Vagina (tissue), 2 donors: ENCODE results near the gene NPDC1. TPM values are rescaled to one million over a fixed set of nuclear protein-coding genes. Genes with fewer than 3 reads are reported as not detected.

Experiments used
- DNase-seq, 2 donors: peaks; one replicate each; pipeline ENCODE4 v3.0.0-alpha.2; 2017; ENCODE audit errors: extremely low spot score in 2 of 2
- H3K27ac ChIP-seq: fragments of 200-600 bp; sonication (generic); one replicate; pipeline ENCODE4 v1.5.1; 2019
- H3K27me3 ChIP-seq: fragments of 200-600 bp; sonication (generic); one replicate; pipeline ENCODE4 v1.5.1; 2019
- H3K36me3 ChIP-seq, 2 donors: fragments of 200-600 bp; sonication (generic); one replicate each; pipeline ENCODE4 v1.5.1; 2017 to 2019
- H3K4me1 ChIP-seq: fragments of 200-600 bp; sonication (generic); one replicate; pipeline ENCODE4 v1.5.1; 2019
- H3K4me3 ChIP-seq, 2 donors: fragments of 200-600 bp; sonication (generic); 1 replicate in 1 of 2; 2 replicates in 1 of 2; pipeline ENCODE4 v1.5.1; 2016 to 2019
- H3K9me3 ChIP-seq: fragments of 200-600 bp; sonication (generic); one replicate; pipeline ENCODE4 v1.5.1; 2019
- CTCF ChIP-seq, 3 experiments: fragments of 450-650 bp in 2 of 3; fragments of 200-600 bp in 1 of 3; sonication (generic) in 1 of 3; IDR thresholded peaks; one replicate each; pipeline ENCODE4 v1.5.1; 2017 to 2019; ENCODE audit warnings: antibody characterized with exemption in 3 of 3, mild to moderate bottlenecking in 2 of 3, moderate library complexity in 2 of 3
- POLR2A ChIP-seq, 2 donors: fragments of 450-650 bp; IDR thresholded peaks; one replicate each; pipeline ENCODE4 v1.6.1; 2017; ENCODE audit warnings: antibody characterized with exemption in 2 of 2, mild to moderate bottlenecking in 2 of 2, moderate library complexity in 2 of 2
- POLR2AphosphoS5 ChIP-seq, 2 donors: sonication (generic); formaldehyde crosslinking; IDR thresholded peaks; one replicate each; pipeline ENCODE4 v1.9.0; 2017; ENCODE audit warnings: antibody characterized with exemption in 2 of 2, mild to moderate bottlenecking in 2 of 2, low read depth in 1 of 2; ENCODE audit not compliant: insufficient read depth in 1 of 2
- intact Hi-C: fragments of 100-400 bp; cut with DNase I; formaldehyde crosslinking; loops from one replicate; pipeline ENCODE4 v1.15.1; 2023
- total RNA-seq: library from RNA; depleted of rRNA; stranded (reverse); fragments of >200 nt; gene quantifications from one replicate; pipeline ENCODE4 v1.2.3, GENCODE V29; 2016

The NPDC1 gene
- total RNA-seq, 1 donor from 2014 or later = 67.5 TPM

- peak in 1 of 2 donors; percentile 26 for TF ChIP-seq POLR2AphosphoS5 (IDR thresholded peaks at IDR 0.05; ENCODE audit: insufficient read depth in 1 of 2, low read depth in 1 of 2)
- no peak for TF ChIP-seq POLR2A (IDR thresholded peaks at IDR 0.05)
- Histone ChIP-seq H3K27me3 (no peaks in the 10 kb centered on the region), H3K9me3 (no peaks in the 10 kb centered on the region), H3K4me1 (peaks cover 50% of the 10 kb centered on the region), H3K36me3 (no peaks in the 10 kb centered on the region), H3K4me3 (peak within 1 kb of the TSS; percentile 22 to 32), H3K27ac (peak within 1 kb of the TSS; percentile 62)
- DNase-seq = no peak
- intact Hi-C loops = no loop called here
Measured at GRCh38 chr9:136996361-136997292, 49.4 kb downstream of the NPDC1 start, which contains the start of gene CLIC3. TSS of gene CLIC3 (minus strand) at chr9:136996568. CDS start at chr9:136996543, 25 bp downstream.

- H3K36me3 ChIP-seq = no peaks in the 10 kb centered on the region
- TF ChIP-seq CTCF (IDR thresholded peaks at IDR 0.05) = no peak
- no peak for TF ChIP-seq POLR2AphosphoS5 (IDR thresholded peaks at IDR 0.05; ENCODE audit: insufficient read depth in 1 of 2, low read depth in 1 of 2)
- no peak for TF ChIP-seq POLR2A (IDR thresholded peaks at IDR 0.05)
- H3K9me3 ChIP-seq = no peaks in the 10 kb centered on the region
- intact Hi-C loops = no loop called here
- peak overlapping the region; percentile 62 for H3K27ac ChIP-seq
- DNase-seq = no peak
- H3K27me3 ChIP-seq = no peaks in the 10 kb centered on the region
- peaks cover 52% of the 10 kb centered on the region for H3K4me1 ChIP-seq
- peak overlapping the region; percentile 22 to 32 for H3K4me3 ChIP-seq
Measured at GRCh38 chr9:136995772-136996311, 50.1 kb downstream of the NPDC1 start.

DNA sequence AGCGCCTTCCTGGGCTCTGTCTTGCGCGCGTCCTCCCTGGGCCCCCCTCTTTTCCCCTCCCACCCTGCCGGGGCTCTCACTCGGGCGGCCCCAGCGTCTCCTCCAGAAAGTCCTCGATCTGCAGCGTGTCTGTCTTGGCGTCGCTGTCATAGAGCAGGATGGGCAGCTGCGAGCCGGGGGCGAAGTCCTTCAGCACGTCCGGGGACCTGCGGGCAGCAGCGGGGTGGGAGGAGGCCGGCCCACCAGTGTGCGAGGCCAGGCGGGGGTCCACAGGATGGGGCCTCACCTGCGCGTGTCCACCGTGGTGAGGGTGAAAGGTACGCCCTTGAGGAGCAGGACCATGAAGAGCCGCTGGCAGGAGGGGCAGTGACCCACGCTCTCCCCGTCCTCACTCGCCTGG is 50.6 kb downstream of the NPDC1 start:
- Histone ChIP-seq H3K4me3 (peak overlapping the region; percentile 22 to 32), H3K36me3 (no peaks in the 10 kb centered on the region), H3K27me3 (no peaks in the 10 kb centered on the region), H3K9me3 (no peaks in the 10 kb centered on the region), H3K27ac (peak overlapping the region; percentile 62), H3K4me1 (peaks cover 52% of the 10 kb centered on the region)
- DNase-seq = no peak
- intact Hi-C loops = no loop called here
- TF ChIP-seq POLR2A (IDR thresholded peaks at IDR 0.05) (no peak), CTCF (IDR thresholded peaks at IDR 0.05) (no peak), POLR2AphosphoS5 (IDR thresholded peaks at IDR 0.05; ENCODE audit: insufficient read depth in 1 of 2, low read depth in 1 of 2) (no peak)

DNA sequence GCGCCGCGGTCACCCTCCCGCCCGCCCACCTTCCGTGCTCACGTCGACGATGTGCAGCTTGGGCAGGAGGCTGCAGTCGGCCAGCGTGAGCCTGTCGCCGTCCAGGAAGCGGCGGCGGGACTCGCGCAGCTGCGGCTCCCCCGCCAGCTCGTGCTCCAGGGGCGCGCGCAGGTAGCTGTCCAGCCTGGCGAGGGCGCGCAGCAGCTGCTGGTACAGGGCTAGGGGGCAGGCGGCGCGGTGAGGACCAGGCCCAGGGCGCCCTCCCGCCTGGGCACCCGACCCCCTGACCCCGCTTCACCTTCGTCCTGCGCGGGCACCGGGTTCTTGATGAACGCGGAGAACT is 51.1 kb downstream of the NPDC1 start:
- Histone ChIP-seq H3K27ac (no peak overlapping the region), H3K4me3 (peak overlapping the region; percentile 22 to 32), H3K36me3 (no peaks in the 10 kb centered on the region), H3K4me1 (peaks cover 52% of the 10 kb centered on the region), H3K27me3 (no peaks in the 10 kb centered on the region), H3K9me3 (no peaks in the 10 kb centered on the region)
- intact Hi-C loops = no loop called here
- no peak for TF ChIP-seq POLR2AphosphoS5 (IDR thresholded peaks at IDR 0.05; ENCODE audit: insufficient read depth in 1 of 2, low read depth in 1 of 2)
- no peak for DNase-seq

GRCh38 chr9:136994180-136994887 is 51.6 kb downstream of the NPDC1 start:
- no peaks in the 10 kb centered on the region for H3K36me3 ChIP-seq
- H3K27ac ChIP-seq = no peak overlapping the region
- H3K4me3 ChIP-seq = peak overlapping the region; percentile 22 to 32
- H3K4me1 ChIP-seq = peaks cover 52% of the 10 kb centered on the region
- H3K9me3 ChIP-seq = no peaks in the 10 kb centered on the region
- no peak for TF ChIP-seq POLR2AphosphoS5 (IDR thresholded peaks at IDR 0.05; ENCODE audit: insufficient read depth in 1 of 2, low read depth in 1 of 2)
- TF ChIP-seq CTCF (IDR thresholded peaks at IDR 0.05) = no peak
- TF ChIP-seq POLR2A (IDR thresholded peaks at IDR 0.05) = no peak
- no peak for DNase-seq
- intact Hi-C loops = no loop called here
- H3K27me3 ChIP-seq = no peaks in the 10 kb centered on the region
